Anterior cingulate cortex (tissue), 58 donors: Measurements from ENCODE around the gene FMNL2.
A peak's percentile ranks its signal among the peaks of the same experiment; 100 is the strongest.
"Not testable (repeated sequence)": the region's sequence is repeated elsewhere in the genome, so short reads cannot be mapped to it uniquely, and the experiment has no call there.

Experiments used
- DNase-seq, 58 donors: peaks; one replicate each; lab custom pipeline; 2025; lab: John Stamatoyannopoulos, UW

Gene FMNL2

DNA sequence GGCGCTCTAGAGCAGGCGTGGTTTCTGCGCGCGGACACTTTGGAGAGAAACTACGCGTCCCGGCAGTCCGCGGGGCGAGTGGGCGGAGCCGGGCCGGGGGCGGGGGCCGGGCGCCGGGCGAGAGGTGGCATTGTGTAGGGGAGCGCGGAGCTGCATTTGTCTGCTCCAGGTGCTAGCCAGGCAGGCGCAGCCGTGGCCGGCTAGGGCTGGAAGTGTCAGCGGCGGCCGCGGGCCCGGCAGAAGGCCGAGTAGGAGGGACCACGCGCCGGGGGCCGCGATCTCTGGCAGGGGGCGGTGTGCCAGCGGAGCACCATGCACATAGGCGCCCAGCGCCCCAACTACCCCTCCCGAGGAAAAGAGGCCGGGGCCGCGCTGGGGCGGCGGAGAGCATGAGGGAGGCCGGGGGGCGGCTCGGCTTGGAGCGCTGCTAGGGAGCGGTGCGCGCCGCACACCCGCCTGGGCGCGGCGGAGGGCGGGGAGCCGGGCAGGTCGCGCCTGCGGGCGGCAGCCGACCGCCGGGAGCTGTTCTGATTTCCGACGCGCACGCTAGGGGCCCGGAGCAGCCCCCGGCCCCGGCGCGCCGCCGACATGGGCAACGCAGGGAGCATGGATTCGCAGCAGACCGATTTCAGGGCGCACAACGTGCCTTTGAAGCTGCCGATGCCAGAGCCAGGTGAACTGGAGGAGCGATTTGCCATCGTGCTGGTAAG is at the start of gene FMNL2:
Gene FMNL2 (plus strand): TSS at position 159 of the 710 bp plus-strand sequence.
- DNase-seq = peak; percentile 38 to 94 (median 85)

DNA sequence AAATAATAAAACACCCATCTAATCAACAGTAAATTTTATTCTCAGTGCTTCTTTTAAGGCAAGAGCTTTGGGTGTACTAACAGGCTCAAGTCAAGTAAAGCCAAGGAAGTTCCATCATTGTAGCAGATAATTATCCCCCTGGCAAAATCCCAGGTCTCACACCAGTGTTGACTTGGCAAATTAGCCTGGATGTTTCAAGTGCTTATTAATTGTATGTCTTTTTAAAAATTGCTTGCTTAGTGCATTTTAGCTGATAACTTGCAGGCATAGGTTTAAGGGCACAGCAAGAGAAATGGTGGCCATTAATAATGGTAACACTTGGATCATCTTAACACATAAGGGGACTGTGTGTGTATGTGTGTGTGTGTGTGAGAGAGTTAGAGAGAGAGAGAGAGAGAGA is 42.0 kb upstream of the FMNL2 start:
- no peak for DNase-seq

DNA sequence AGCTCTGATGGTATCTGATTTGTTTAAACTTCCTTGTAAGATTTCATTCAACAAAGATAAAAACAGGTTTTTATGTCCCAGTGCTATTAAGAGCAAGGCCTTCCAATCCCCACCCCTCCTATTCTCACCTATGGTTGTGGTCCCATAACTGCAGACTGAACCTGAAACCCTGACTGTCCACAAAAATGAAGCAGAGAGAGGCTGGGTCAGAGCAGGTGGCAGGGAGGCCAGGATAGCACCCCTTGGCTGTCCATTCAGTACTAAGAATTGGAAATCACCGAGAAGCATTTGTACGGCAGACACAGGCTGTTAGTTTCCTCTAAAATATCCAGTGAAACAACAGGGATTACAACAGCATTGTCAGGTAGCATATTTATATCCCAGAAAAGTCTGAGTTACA is 37.3 kb upstream of the FMNL2 start:
- DNase-seq = no peak

DNA sequence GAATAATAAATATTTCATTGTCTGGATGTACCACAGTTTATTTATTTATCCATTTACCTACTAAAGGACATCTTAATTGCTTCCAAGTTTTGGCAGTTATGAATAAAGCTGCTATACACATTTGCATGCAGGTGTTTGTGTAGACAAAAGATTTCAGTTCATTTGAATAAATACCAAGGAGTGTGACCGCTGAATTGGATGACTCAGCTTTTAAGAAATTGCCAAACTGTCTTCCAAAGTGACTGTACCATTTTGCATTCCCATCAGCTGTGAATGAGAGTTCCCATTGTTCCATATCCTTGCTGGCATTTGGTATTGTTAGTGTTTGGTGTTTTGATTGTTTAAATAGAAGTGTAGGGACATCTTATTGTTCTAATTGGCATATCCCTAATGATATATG is 36.2 kb upstream of the FMNL2 start:
- no peak for DNase-seq

DNA sequence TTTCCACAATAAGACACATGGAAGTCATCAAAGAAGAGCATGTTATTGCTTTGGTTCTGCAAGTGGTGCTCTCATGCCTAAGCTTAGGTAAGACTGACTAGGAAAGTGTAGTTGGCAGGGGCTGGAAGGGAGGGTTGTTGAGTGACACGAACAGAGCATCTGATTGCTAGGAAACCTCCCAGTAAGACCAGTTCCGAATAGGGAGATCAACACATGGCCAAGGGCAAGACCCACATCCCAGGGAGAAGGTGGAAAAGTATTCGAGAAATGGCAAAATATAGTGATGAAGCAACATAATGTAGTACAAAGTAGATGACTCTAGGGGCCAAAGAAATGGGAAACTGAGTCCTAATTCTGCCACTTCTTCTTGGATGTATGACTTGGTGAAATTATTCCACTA is 33.8 kb upstream of the FMNL2 start:
- no peak for DNase-seq

DNA sequence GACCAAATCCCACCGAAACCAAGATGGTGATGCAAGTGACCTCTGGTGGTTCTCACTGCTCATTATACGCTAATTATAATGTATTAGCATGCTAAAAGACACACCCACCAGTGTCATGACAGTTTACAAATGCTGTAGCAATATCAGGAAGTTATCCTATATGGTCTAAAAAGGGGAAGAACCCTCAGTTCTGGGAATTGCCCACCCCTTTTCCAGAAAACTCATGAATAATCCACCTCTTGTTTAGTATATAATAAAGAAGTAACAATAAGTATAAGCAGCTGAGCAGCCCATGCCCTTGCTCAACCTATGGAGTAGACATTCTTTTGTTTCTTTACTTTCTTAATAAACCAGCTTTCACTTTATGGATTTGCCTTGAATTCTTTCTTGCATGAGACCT is 31.0 kb upstream of the FMNL2 start:
- DNase-seq = no peak

DNA sequence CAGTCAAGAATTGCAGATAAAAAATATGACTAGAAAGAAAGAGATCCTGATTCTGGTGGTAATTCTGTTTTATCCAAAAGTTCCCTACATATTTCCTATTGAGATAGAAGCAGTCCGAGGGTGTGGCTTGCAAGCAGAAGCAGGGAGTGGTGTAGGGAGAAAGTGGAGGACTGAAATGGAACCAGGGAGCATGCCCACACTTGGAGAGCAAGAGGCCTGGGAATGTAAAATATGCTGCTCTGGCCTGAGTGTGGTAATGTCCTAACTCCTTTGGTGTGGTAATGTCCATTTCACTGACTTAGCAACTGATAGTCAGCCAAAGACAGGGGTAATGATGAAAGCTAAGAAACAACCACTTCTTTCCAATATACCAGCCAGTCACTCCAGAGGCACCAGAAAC is 30.1 kb upstream of the FMNL2 start:
- no peak for DNase-seq

DNA sequence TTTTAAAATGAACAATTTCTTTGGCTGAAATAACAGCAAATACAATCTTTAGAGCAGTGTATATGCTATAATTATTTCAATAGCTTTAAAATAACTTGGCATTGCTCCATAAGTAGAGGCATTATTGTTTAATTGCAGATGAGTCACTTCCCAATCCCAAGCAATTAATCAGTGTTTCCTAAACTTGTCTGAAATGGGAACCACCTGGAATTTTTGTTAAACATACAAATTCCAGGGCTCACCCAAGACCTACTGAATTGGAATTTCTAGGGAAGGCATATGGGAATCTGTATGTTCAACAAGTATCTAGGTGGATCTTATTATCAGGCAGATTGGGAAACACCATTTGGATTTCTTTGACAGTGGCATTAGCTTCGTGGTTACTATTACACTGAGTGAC is 27.1 kb upstream of the FMNL2 start:
- no peak for DNase-seq

DNA sequence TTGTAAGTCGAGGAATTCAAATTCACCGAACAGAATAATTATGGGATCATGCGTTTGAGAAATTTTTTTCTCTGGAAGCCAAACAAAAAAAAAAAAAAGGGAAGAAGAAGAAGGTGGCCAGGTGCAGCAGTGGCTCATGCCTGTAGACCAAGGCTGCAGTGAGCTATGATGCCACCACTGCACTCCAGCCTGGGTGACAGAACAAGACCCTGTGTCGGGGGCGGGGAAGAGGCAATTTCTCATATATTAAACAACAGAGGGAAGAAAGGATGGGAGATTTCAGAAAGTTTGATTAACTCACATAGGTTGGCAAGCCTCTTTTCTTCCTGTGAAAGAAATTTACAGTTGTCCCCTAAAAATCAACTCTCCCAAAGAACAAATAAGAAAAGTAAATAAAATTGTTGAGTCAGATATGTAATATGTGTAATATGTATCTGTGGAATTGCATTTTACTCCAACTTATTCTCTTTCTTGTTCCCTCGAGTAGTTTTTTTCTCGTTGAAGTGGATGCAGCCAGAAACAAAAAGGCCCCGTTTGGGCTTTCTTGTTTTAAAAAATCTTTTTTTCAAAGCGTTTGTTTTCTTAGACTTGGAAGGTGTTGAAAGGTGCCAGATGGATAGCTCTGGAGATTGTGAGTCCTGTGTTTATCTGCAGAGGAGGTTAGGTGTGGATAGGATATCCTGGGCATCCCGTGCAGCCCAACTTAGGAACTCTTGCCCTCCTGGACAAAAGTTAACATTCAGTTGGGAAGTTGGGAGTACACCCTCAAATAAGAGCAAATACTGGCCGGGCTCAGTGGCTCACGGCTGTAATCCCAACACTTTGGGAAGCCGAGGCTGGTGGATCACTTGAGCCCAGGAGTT is 25.4 kb upstream of the FMNL2 start:
- no peak for DNase-seq

DNA sequence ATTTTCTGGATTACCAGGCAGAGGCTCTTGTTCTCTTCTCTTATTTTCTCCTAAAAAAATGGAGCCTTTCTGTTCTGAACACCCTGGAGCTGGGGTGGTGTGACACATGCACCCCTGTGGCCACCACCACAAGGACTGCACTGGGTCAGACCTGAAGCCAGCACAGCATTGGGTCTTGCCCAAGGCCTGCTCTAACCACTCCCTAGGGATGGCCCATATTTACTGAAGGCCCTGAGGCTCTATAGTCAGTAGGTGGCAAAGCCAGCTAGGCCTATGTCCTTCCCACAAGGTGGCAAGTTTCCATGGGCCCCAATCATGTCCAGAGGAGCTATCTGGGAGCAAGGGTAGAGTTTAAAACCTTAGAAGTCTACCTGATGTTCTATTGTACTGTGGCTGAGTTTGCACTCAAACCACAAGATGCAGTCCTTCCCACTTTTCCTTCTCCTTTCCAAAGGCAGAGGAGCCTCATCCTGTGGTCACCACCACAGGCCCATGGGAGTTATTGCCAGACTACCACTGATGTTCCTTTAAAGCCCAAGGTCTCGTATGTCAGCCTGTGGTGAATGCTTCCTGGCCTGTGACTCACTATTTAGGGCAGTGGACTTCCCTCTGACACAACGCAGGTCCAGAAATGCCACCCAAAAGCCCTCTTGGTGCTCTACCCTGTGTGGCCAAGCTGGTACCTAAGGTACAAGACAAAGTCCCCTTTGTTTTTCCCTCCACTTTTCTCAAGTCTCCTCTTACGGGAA is 15.0 kb upstream of the FMNL2 start:
- DNase-seq = no peak

DNA sequence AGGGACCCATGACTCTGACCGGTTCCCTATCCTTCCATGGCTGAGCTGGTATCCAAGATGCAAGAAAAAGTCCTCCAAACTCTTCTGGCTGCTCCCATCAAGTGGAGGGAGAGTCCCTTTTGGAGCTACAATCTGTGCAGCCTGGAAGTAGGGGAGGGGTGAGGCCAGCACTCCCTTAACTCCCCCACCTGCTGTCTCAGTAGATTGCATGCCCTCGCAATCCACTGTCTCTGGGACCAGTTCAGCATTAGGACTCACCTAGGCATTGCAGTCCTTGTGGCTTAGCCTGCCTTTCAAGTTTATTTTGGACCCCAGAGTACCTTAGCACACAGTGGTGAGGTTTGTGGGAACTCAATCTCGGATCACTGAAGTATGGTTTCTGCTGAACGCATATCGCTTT is 14.2 kb upstream of the FMNL2 start:
- DNase-seq = no peak

DNA sequence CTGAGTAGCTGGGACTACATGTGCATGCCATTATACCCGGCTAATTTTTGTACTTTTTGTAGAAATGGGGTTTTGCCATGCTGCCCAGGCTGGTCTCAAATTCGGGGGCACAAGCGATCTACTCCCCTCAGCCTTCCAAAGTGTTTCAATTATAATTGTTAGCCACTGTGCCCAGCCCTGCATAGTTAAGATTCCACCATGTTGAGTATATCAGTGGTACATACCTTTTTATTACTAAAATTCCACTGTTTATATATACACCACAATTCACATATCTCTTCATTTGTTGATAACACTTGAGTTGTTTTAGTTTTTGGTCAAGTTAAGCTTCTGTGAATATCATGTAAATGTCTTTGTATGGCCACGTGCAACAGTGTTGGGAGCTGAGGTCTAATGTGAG is 12.8 kb upstream of the FMNL2 start:
- DNase-seq = no peak

DNA sequence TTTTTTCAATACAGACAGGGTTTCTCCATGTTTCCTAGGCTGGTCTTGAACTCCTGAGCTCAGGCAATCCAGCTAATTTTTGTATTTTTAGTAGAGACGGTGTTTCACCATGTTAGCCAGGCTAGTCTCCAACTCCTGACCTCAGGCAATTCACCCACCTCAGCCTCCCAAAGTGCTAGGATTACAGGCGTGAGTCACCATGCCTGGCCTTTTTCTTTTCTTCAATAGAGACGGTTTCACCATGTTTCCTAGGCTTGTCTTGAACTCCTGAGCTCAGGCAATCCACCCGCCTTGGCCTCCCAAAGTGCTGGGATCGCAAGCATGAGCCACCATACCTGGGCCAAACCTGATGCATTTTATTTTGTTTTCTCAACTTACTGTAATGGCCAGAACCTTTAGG is 9.8 kb upstream of the FMNL2 start:
- not testable (repeated sequence) for DNase-seq

DNA sequence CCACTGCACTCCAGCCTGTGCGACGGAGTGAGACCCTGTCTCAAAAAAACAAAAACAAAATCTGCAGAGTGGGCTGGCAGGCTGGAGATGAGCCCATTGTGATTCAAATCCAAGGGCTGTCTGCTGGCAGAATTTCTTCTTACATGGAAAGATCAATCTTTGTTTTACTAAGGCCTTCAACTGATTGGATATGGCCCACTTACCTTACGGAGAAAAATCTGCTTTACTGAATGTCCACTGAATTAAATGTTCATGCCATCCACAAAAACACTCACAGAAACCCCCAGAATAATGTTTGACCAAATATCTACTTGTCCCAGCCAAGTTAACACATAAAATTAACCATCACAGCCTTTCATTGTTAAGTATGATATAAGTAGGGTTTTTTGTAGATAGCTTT is 8.3 kb upstream of the FMNL2 start:
- DNase-seq = no peak

DNA sequence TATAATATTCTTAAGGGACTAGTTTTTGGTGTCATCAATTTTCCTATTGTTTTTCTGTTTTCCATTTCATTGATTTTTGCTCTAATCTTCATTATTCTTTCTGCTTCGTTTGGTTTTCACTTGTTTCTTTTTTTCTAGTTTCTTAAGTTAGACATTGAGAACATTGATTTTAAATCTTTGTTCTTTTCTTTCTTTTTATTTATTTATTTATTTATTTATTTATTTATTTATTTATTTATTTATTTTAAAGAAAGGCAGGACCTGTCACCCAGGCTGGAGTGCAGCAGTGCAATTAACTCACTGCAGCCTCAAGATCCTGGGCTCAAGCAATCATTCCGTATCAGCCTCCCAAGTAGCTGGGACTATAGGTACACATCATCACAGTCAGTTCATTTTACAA is 7.0 kb upstream of the FMNL2 start:
- DNase-seq = no peak

DNA sequence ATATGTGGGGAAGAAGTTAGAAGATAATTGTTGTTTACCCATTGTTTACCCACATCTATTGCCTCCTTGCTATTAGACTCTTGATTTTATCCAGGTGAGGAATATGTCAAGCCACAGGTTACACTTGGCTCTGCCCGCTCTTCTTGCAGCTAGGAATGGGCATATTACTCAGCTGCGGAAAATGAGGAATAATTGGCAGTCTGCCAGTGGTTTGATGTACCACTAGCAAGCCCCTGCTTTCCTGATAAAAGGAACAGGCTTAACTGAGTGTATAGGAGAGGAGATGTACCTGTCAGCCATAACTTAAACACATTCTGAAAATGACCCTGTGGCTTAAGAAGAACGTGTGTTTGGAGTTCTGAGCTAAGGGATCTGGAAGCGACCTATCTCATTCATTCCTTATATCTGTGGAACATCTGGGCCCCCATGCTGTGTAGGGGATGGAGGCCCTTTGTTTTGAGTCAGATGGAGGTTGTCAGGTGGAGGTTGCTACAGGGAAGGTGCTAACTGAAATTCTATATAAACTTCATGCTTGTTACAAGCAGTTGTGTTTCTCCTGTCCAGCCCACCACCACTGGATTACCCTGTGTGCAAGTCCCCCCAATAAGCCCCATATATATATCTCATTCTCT is 4.6 kb upstream of the FMNL2 start:
- no peak for DNase-seq

DNA sequence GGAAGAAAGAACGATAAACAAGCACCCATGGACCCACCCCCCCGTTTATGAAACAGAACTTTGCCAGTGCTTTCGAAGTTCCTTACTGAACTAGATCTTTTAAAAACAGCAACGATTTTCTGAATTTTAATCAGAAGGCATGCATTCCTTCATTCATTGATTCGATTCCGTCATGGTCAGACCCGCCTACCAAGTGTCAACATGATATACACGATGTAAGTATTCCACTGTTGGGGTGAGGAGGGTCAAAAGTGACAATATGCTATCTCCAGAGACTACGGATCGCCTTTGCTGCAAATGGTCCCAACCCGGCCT is 316 bp upstream of the FMNL2 start:
- no peak for DNase-seq

DNA sequence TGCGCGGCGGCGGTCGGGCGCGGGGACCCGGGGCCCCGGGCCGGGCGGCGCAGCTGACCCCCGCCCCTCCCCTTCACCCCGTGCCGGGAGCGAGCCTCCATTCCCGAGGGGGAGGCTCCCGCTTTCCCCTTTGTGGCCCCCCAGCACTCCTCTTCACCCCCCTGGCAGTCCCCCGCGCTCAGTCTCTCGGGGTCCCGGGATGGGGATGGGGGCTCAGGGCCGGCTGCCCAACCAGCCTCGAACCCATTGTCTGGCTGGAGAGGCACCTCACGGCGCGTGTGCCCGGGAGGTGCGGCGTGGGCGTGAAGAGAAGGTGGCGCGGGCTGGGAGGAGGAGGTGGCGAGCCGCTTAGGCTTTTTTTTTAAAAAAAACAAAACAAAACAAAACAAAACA is 748 bp downstream of the FMNL2 start:
- DNase-seq = peak in 14 of 58 donors; percentile 31 to 62 (median 44)

DNA sequence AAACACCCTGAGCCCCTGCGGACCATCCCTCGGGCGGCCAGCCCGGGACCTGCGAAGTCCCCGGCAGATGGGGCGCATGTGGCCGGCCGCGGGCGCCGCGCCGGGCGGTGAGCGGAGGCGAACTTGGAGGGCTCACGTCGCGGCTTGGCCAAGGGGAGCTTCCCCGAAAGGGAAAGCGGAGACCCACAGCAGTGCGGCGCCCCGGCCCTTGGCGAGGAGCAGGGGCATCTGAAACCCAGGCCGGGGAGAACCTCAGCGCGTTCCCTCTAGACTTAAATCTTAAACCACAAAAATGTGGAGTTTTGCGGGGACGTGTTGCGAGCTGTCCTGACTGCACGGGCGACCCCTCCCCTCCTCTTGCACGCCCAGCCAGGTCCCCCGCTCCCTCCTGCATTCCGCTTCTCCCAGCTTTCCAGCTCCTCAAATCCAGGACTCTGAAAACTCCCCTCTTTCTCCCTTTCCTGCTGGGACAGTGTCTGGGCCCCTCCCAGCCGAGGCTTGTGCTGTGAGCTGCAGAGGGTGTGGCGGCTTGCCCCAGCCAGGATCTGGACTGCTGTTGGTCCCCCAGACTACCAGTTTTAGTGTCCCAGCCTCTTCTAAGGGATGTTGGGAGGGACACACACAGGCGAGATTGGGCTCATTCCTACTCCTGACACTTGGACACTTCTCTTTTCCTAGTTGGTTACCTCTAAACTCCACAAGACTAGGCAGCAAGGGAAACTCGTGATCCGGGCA is 1.3 kb downstream of the FMNL2 start:
- peak in 52 of 58 donors; percentile 8 to 77 (median 44) for DNase-seq

DNA sequence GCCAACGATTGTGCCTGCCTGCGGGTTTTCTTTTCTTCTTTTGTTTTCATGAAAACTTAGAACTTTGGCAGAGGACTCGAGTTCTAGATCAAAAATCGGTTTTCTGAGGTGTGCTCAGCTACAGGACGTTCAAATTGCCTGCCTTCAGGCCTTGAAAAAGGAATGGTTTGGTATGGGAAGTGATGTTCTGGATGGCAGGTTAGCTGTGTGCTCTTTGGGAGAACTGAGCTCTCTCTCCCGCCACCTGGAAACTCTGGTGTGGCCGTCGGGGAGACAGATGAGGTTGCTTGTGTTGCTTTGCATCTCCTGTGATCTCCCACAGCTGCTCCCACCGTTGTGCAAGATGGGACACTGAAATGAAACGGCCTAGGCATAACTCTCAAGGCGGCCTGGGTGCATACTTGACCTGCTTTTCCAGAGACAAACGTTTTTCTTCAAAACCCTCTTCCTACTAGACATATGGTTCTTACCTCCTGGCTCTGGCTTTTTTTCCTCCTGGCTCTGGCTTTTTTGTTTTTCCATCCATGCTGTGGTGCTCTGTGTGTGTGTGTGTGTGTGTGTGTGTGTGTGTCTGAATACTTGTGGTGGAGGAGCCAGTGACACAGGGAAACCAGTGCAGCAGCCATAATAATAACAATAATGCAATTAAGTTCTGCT is 2.0 kb downstream of the FMNL2 start:
- DNase-seq = peak in 30 of 58 donors; percentile 10 to 77 (median 42)
